GM12878 (cell line): ENCODE measurements around the gene TMEM182. TPM values are rescaled to one million over a fixed set of nuclear protein-coding genes. Genes with fewer than 3 reads are reported as not detected.

Experiments
- ATAC-seq: fragments of 200-7000 bp; cut with Tn5 transposase; 3 replicates; pipeline ENCODE4 v1.9.1; 2020; ENCODE audit warnings: mild to moderate bottlenecking, moderate library complexity
- BruUV-seq: library from RNA; stranded (reverse); fragments of 400-500 nt; replicated peaks from 2 replicates; lab custom pipeline; 2021; lab: Mats Ljungman, UMichigan
- CTCF ChIA-PET: fragments of 300-600 bp; sonication (Branson Sonifier 250); formaldehyde crosslinking; extraction: SDS; loops from one replicate; lab custom pipeline; 2021; ENCODE audit warnings: inconsistent platforms; lab: Yijun Ruan, JAX
- POLR2A ChIA-PET: fragments of 350-600 bp; formaldehyde crosslinking; extraction: SDS; loops from one replicate; lab custom pipeline; 2021; ENCODE audit warnings: inconsistent platforms; lab: Charles Lee
- RAD21 ChIA-PET: fragments of 300-600 bp; sonication (Branson Sonifier 250); formaldehyde crosslinking; loops from one replicate; lab custom pipeline; 2023; ENCODE audit warnings: antibody characterized with exemption; ENCODE audit not compliant: unreplicated experiment; lab: Charles Lee
- SMC1A ChIA-PET: fragments of 300-600 bp; sonication (Branson Sonifier 250); formaldehyde crosslinking; loops from one replicate; lab custom pipeline; 2023; ENCODE audit not compliant: unreplicated experiment, uncharacterized antibody; lab: Charles Lee
- DNase-seq: peaks from one replicate; pipeline ENCODE4 v3.0.0-alpha.2; 2011; ENCODE audit warnings: low read depth, low spot score
- FAIRE-seq: peaks from 3 replicates; lab custom pipeline; 2011; peaks lifted over from hg19 to GRCh38; lab: Jason Lieb, UNC
- H2AFZ ChIP-seq: 2 replicates; pipeline ENCODE4 v1.6.0; 2011; ENCODE audit warnings: low read depth, low read length, control low read depth; ENCODE audit not compliant: control insufficient read depth
- H3K27ac ChIP-seq: 2 replicates; pipeline ENCODE4 v1.5.1; 2011; ENCODE audit warnings: control low read depth; ENCODE audit not compliant: control insufficient read depth, insufficient read depth
- H3K27me3 ChIP-seq, 2 experiments: replicated peaks in 1 of 2; 2 replicates each; pipeline versions ENCODE4 v1.6.0 to v1.6.1; 2011; ENCODE audit warnings: low read length in 1 of 2; ENCODE audit not compliant: control insufficient read depth in 2 of 2, insufficient read depth in 2 of 2
- H3K36me3 ChIP-seq, 2 experiments: 2 replicates each; pipeline ENCODE4 v1.5.1; 2011; ENCODE audit warnings: low read length in 1 of 2; ENCODE audit not compliant: control insufficient read depth in 2 of 2, insufficient read depth in 2 of 2
- H3K4me1 ChIP-seq: 2 replicates; pipeline ENCODE4 v1.6.1; 2011; ENCODE audit warnings: mild to moderate bottlenecking, low read length, moderate library complexity, mixed read lengths; ENCODE audit not compliant: control insufficient read depth, insufficient read depth
- H3K4me2 ChIP-seq: 2 replicates; pipeline ENCODE4 v1.6.0; 2011; ENCODE audit warnings: control low read depth; ENCODE audit not compliant: control insufficient read depth, insufficient read depth
- H3K4me3 ChIP-seq: fragments of 200-600 bp; sonication (generic); 2 replicates; pipeline ENCODE4 v1.5.1; 2016
- H3K79me2 ChIP-seq: 2 replicates; pipeline ENCODE4 v1.6.0; 2011; ENCODE audit warnings: low read length; ENCODE audit not compliant: control insufficient read depth, insufficient read depth
- H3K9ac ChIP-seq: 2 replicates; pipeline ENCODE4 v1.8.0; 2011; ENCODE audit warnings: low read length, control low read depth, mixed read lengths; ENCODE audit not compliant: control insufficient read depth, insufficient read depth
- H3K9me3 ChIP-seq: replicated peaks from 3 replicates; pipeline ENCODE4 v1.5.1; 2011; ENCODE audit warnings: mild to moderate bottlenecking, low read length; ENCODE audit not compliant: control insufficient read depth, insufficient read depth
- H4K20me1 ChIP-seq: 2 replicates; pipeline ENCODE4 v1.6.0; 2011; ENCODE audit not compliant: control insufficient read depth, insufficient read depth
- HDGF ChIP-seq: fragments of 450-650 bp; IDR thresholded peaks from 2 replicates; pipeline ENCODE4 v1.6.1; 2016; ENCODE audit warnings: antibody characterized with exemption
- RUNX3 ChIP-seq: IDR thresholded peaks from 2 replicates; pipeline ENCODE4 v1.6.1; 2012; ENCODE audit warnings: low read length, inconsistent platforms
- STAT3 ChIP-seq: IDR thresholded peaks from 2 replicates; pipeline ENCODE4 v1.6.1; 2011; ENCODE audit warnings: low read depth, low read length, improper control_type of control experiment
- ZZZ3 ChIP-seq: IDR thresholded peaks from 2 replicates; pipeline ENCODE4 v1.6.1; 2011; ENCODE audit warnings: low read depth; ENCODE audit not compliant: control insufficient read depth, insufficient read length
- WGBS: methylation state at CpG from one replicate; pipeline ENCODE4 v1.1.6; 2016; ENCODE audit warnings: low lambda C conversion rate; ENCODE audit not compliant: insufficient replicate concordance, insufficient coverage; ENCODE audit errors: missing lambda C conversion rate; 5-methylcytosine and 5-hydroxymethylcytosine counted together
- in situ Hi-C: fragments of 300-500 bp; cut with MboI; formaldehyde crosslinking; loops from 9 replicates; pipeline ENCODE4 v1.14.3; 2018; ENCODE audit warnings: mixed read lengths
- intact Hi-C: fragments of 100-400 bp; cut with micrococcal nuclease; formaldehyde crosslinking; loops from one replicate; pipeline ENCODE4 v1.14.2; 2022; ENCODE audit not compliant: unreplicated experiment
- polyA plus RNA-seq, 11 experiments: library from polyadenylated mRNA; depleted of rRNA in 4 of 11; unstranded in 6 of 11; stranded (reverse) in 5 of 11; fragments of >200 nt; fragmentation: Nextera tagmentation in 4 of 11; fragmentation: Illumina TruSeq in 1 of 11; extraction: Ambion mirVana in 4 of 11; extraction: Trizol in 1 of 11; gene quantifications; 1 replicate in 1 of 11; 2 replicates in 10 of 11; pipeline versions ENCODE4 v1.2.1 to v1.2.3, GENCODE V29; 2011 to 2016; ENCODE audit warnings: inconsistent platforms in 2 of 11, missing spikeins in 2 of 11, low read depth in 1 of 11
- total RNA-seq, 4 experiments: library from RNA; depleted of rRNA in 3 of 4; stranded (reverse); fragments of >200 nt in 3 of 4; fragmentation: Illumina TruSeq in 1 of 4; extraction: Trizol in 1 of 4; gene quantifications; 2 replicates each; pipeline versions ENCODE4 v1.2.1 to v1.2.3, GENCODE V29; 2013 to 2021

The TMEM182 gene
- total and polyA plus RNA-seq, 10 of the 15 experiments (the other 5 are each of a cell fraction or from before 2014, with no cell fraction given): 1.8 to 5.4 (median 3.1) TPM

DNA sequence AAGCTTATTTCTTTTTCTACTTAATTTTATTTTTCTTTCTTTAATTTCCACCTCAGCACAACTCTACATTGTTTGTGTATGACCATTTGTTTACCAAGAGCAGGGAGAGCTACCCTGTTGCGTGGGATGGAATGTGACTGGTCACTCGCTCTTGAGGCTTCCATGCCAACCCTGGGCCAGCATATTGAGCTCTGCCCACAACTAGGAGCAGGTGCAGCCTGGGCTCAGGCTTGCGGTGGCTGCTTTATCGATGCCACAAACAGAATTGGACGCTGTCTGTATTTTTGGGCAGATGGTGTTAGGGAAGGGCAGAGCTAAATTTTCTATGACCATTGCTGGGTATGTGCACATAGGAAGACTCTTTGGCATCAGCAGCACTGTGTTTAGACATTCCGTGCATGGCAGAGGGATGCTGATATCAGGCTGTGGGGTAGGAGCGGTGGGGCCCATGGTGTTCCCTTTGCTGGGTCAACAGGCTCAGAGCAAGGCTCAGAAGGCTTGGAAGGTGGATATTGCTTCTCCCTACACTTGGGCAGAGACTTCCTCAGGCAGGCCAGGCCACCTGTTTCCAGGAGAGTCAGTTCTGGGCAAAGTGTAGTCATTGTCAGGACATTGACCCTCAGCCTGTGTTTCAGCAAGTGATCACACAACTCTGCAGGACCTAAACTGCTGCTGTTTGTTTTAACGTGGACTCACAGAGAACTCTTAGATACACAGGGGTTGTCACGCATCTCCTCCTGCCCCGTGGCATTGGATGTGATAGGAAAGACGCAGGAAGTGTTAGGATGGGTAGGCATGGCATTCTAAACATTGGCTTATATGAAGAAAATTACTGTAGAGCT is 40.2 kb downstream of the TMEM182 start:
- FAIRE-seq: no peak
- Histone ChIP-seq H3K27me3 (no peaks in the 10 kb centered on the region), H2AFZ (no peak overlapping the region), H3K79me2 (no peaks in the 10 kb centered on the region), H4K20me1 (no peaks in the 10 kb centered on the region), H3K4me2 (no peak overlapping the region), H3K4me3 (no peak overlapping the region), H3K9me3 (peaks cover 6% of the 10 kb centered on the region), H3K4me1 (peaks cover 3% of the 10 kb centered on the region), H3K9ac (no peak overlapping the region), H3K36me3 (no peaks in the 10 kb centered on the region), H3K27ac (no peak overlapping the region)
- no peak for TF ChIP-seq ZZZ3
- no peak for DNase-seq
- POLR2A ChIA-PET: no interaction called here
- 74% methylated on average over 11 of the region's 11 CpGs for WGBS
- intact Hi-C loops: loop anchor here (10.0 kb wide), 1 partner anchor 187 kb away; the partner anchor contains the start of gene SLC9A2
- SMC1A ChIA-PET: no interaction called here
- in situ Hi-C loops: no loop called here
- CTCF ChIA-PET: interaction anchor here (1.2 to 2.1 kb wide), 3 partner anchors 39 to 49 kb away, joined by 5 to 8 read pairs (median 7); no protein-coding TSS in a partner anchor
- no TSS peak for BruUV-seq
- no peak for ATAC-seq
- RAD21 ChIA-PET: no interaction called here

DNA sequence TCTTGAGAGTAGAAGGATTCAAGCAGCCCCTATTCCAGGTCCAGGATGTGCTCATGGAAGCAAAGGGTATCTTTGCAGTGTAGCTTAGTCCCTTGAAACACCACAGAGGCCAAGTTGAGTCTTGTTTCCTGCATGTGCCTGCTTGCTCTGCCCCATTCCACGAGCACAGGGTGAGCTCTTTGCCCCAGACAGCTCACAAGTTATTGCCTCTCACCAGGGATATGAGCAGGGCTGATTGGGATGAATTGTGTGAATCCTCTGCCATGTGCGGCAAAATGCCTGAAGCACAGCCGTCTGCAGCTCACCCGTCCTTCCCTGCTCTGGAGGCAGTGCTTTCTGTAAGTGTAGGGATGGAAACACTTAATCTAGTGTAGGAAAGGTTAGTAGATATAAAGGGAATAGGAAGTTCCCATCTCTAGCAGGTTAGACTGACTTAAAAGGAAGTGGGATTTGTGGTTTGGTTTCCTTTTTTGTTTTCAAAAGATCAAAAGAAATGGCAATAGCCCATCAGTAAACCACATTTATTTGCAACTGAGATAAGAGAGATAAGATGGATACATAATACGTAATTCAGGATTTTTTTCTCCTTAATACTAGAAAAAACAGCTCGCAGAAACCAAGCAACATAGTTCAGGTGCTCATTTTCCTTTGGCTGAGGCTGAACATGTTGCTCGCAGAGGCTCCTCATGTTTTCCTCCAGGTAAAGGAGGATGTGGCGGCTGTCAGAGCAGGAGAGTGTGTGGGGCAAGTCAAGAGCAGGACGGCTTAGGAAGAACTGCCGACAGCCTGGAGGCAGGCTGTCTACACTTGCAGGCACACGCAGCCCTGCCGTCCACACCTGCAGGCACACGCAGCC is 41.4 kb downstream of the TMEM182 start:
- intact Hi-C loops: loop anchor here (10.0 kb wide), 1 partner anchor 188 kb away; the partner anchor contains the start of gene SLC9A2
- no peak overlapping the region for H3K27ac ChIP-seq
- H2AFZ ChIP-seq: no peak overlapping the region
- ChIA-PET POLR2A (no interaction called here), CTCF (interaction anchor here (1.2 to 6.4 kb wide), 3 partner anchors 38 to 49 kb away, joined by 5 to 101 read pairs (median 7); no protein-coding TSS in a partner anchor), SMC1A (no interaction called here), RAD21 (interaction anchor here (6.0 kb wide), 1 partner anchor 50 kb away, joined by 34 read pairs; no protein-coding TSS in a partner anchor)
- H3K9me3 ChIP-seq: peaks cover 6% of the 10 kb centered on the region
- ATAC-seq (no peak), DNase-seq (no peak), FAIRE-seq (no peak)
- H3K4me2 ChIP-seq: no peak overlapping the region
- TF ChIP-seq HDGF (no peak), RUNX3 (peak; percentile 56), STAT3 (no peak)
- no peaks in the 10 kb centered on the region for H3K79me2 ChIP-seq
- no TSS peak for BruUV-seq
- H3K36me3 ChIP-seq: no peaks in the 10 kb centered on the region
- WGBS: 86% methylated on average over 13 of the region's 13 CpGs
- in situ Hi-C loops: no loop called here
- H4K20me1 ChIP-seq: no peaks in the 10 kb centered on the region
- no peaks in the 10 kb centered on the region for H3K27me3 ChIP-seq
- H3K4me1 ChIP-seq: peaks cover 3% of the 10 kb centered on the region
- H3K9ac ChIP-seq: no peak overlapping the region
- H3K4me3 ChIP-seq: no peak overlapping the region
